Occipital lobe (tissue), 2 donors: ENCODE results near the gene CPT1A. TPM values are rescaled to one million over a fixed set of nuclear protein-coding genes. Genes with fewer than 3 reads are reported as not detected.

ENCODE experiments used
- DNase-seq: peaks from one replicate; lab custom pipeline; 2025; lab: John Stamatoyannopoulos, UW
- total RNA-seq: library from RNA; depleted of rRNA; stranded (reverse); fragments of >200 nt; gene quantifications from one replicate; pipeline ENCODE4 v1.2.3, GENCODE V29; 2014

CPT1A gene
- total RNA-seq, 1 donor from 2014 or later, result 5.5 TPM

DNA sequence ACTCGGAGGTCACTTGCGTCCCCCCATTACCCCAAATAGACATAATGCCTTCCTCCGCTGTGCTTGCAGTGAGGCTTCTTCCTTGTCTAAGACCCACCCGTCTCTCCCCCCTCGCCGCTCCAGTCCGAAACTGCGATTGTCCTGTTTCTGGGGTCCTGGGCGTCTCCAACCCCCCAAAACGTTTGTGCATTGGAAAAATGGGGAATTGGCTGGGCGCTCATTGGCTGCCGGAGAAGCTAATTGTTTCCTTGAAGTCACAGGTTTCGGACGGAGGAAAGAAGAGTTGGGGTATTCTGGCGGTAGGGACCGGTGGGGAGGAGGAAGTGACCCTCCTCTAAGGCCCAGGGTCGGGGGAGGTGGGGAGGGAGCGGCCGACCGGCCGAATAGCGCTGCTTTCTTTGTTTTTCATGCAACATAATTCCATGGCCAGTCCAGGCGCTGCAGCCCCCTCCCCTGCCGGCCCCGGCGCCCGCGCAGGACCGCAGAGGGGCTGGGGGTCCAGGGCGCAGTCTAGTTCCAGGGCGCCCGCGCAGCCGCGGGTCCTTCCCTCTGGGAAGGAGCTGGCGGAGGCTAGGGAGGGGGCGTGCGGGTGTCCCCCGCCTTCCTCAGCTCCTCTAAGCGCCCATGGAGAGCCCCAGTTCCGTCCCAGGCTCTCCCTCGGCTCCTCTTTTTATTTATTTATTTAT, 12.7 kb upstream of the CPT1A start:
- no peak for DNase-seq

DNA sequence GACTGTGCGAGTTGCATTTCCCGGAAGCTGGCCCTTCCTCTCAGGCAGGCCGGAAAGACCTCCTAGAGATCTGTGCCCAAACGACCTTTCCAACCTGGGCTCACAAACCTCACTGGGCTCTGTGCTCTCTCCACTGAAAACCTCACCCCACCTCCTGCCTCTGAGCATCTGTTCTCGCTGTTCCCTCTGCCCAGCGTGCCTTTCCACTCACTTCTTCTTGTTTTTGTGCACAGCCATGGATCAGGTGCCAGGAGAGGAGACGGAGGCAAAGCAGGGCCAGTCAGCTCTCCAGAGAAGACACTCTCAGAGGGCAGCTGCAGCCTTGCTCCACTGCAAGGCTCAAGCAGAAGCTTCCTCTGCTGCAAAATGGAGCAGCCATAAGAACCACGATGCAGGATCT, 10.9 kb upstream of the CPT1A start:
- DNase-seq, result no peak

DNA sequence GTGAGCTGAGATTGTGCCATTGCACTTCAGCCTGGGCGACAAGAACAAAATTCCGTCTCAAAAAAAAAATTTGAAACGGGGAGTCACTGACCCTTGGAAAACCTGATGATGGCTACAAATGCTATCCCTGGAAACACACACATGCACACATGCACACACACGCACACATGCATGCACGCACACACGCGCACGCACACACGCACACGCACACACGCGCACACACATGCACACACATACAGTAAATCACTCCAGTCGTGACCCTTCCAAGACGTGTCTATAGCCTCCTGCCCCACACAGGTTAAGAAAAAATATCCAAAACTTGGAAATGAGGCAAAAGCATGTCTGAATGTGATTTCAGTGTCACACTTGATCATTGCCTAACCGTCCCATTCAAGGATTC, 6.7 kb upstream of the CPT1A start:
- DNase-seq, result no peak

DNA sequence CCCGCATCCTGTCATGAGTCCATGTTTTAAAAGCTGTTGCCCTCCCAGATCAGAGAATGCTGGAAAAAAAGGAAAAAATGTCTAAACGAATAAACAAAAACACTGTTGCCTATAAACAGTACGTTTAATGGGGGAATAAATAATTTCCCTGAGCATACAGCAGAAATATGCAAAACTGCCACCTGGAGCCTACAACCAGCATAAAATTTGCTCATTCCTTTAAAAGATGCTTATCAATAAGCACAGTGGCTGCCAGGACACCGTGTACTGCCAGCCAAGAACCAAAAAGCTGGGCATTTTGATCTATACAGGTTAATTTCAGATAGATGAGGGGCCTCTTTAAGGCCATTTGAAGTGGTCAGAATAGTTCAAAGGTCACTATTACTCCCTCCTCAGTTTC, 5.7 kb upstream of the CPT1A start:
- no peak for DNase-seq

DNA sequence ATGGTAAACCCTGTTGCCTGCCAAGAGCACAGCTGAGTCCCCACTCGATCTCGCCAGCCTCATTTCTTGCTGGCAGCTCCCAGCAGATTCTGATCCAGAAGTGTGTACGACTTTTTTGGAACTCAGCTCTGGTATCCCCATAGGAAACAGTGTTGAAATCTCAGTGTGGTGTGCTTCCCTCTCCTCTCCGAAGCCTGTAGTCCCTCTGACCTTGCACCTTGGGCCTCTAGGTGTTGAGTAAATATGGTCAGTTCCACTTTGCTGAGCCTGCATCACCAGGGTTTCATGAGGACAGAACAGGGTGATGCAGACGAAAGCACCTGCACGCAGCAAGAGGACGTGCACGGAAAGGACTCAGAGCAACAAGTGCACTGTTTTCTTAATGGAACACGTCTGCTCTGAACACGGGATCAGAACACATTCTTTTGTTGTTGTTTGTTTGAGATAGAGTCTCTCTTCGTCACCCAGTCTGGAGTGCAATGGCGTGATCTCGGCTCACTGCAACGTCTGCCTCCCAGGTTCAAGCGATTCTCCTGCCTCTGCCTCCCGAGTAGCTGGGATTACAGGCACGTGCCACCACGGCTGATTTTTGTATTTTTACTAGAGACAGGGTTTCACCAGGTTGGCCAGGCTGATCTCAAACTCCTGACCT, 3.8 kb upstream of the CPT1A start:
- DNase-seq, result no peak

DNA sequence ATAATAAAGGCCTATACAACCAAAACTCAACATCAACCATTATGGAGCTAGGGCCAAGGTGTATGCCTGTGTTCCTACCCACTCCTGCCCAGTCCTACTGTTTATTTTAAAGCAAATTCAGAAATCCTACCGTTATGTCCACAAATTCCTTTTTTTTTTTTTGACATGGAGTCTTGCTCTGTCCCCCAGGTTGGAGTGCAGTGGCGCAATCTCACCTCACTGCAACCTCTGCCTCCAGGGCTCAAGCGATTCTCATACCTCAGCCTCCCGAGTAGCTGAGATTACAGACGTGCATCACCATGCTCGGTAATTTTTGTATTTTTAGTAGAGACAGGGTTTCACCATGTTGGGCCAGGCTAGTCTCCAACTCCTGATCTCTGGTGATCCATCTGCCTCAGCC, 3.1 kb upstream of the CPT1A start:
- DNase-seq, result no peak

DNA sequence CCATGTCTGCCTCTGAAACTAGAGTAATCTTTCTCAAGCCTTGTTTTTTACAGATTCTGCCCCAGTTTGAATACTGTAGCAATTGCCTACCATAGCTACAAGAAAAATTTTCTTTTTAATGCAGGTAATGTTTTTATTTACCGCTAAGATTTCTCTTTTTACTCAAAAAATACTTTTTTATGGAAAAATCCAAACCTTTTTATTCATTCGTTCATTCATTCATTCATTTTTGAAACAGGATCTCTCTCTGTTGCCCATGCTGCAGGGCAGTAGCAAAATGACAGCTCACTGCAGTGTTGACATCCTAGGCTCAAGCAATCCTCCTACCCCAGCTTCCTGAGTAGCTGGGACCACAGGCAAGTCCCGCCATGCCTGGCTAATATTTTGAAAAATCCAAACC, 2.7 kb upstream of the CPT1A start:
- DNase-seq, result no peak

DNA sequence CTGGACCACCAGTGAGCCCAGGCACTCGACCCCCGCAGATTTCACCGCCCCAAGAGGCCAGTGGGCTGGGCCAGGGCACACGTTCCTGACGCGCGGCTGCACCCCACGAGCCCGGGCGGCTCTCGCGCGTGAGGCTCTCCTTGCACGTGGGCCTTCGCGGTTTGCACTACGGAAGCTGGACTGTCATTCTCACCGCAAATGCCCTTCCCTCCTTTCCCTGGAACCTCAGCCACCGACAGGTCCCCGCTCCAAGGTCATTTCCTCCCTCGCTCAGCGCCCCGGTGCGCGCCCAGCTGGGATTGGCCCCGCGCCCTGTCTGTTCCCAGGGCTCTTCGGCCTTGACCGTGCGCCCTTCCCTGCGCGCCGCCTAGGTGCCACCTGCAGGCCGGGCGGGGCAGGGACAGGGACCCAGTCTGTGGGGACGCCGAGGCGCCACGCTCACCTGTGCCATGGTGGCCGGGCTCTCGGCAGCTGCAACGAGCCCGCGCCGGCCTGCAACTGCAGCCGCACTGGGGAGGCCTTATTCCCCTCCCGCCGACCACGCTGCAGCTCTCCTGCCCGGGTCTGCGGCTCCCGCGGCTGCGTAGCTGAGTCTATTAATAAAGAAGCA, 2.1 kb upstream of the CPT1A start:
- DNase-seq, result no peak

DNA sequence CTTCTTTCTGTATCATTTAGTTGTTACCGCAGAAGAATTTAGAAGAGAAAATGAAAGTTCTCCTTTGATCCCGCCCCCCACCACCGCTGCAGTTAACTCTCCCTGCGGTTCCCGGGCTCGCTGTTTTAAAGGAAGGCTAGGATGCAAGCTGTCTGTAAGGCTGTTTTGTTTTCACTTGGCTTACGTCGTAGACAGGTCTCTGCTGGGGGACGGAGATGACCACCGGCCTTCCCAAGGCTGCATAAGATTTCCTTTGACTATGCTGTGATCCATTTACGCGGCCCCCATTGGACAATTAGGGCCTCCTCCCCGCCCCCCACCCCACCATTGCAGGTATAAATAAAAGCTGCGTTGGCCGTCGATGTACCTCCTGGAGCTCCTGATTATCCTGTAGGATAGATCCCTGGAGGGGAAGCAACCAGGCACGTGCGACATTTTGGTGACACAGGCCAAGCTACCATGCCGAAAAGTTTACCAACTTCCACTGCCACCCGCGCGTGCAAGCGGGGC, 1.4 kb upstream of the CPT1A start:
- DNase-seq, result no peak

DNA sequence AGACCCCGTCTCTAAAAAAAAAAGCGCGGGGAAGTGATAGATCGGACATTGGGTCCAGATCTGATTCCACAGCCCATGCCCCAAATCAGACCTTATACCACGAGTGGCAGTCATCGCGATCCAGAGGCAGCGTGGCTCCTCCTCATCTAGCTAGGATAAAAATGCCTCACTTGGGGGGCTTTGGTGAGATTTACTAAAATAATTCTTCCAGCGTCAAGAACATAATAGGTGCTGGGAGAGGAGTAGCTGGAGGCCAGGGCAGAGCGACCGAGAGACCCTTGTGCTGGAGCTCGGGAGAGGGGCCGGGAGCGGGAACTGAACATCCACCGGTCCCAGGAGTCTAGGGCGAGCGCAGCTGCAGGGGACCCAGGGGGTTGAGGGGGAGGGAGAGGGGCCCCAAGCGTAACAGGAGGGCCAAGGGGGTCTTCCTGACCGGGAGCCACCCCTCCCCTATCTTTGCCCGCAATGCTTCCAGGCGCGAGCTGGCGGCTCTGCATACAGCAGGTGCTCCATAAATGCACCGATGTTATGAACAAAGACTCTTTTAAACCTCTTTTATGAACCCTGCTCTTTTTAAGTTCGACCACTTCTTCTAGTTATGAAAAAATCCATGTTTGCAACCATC, 823 bp upstream of the CPT1A start:
- DNase-seq, result no peak

DNA sequence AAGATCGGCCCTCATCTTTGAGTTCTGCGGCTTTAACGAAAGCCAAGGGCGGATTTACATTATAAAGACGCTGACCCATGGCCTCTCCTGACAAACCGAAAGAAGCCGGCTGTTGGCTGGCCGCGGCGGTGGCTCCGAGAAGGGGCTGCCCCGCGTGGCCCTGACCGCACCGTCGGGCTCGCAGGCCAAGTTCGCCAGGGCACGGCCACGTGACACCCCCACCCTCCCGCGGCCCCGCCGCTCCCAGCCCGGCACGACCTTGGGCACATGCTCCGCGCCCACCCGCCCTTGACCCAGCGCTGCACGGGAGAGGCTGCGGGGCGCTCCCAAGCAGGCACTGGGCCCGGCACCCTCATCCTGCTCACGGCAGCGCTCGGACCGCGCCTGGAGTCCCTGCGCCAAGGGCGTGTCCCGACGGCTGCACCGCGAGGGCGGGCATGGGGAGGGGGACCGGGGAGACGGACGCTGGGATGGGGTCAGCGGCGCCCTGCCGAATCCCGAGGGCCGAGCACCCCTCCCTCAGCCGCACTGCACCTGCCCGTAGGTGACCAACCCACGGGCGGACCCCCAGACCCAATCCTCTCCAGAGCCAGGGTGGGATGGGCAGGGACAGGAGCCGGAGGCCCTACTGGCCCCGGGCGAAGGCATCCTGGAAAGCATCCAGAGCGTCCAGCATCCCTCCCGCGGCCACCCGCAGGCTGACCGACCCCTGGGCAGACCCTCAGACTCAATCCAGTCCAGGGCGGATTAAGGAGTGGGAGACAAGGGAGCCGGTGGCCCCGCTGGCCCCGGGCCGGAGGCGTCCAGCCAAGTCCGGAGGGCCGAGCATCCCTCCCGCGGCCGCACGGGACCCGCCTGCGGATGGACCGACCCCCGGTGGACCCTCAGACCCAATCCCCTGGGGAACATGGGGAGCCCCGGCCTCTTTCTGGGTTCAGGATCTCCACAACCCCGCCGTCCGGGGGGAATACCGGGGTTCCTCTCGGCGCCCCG, 759 bp downstream of the CPT1A start:
- DNase-seq, result no peak

DNA sequence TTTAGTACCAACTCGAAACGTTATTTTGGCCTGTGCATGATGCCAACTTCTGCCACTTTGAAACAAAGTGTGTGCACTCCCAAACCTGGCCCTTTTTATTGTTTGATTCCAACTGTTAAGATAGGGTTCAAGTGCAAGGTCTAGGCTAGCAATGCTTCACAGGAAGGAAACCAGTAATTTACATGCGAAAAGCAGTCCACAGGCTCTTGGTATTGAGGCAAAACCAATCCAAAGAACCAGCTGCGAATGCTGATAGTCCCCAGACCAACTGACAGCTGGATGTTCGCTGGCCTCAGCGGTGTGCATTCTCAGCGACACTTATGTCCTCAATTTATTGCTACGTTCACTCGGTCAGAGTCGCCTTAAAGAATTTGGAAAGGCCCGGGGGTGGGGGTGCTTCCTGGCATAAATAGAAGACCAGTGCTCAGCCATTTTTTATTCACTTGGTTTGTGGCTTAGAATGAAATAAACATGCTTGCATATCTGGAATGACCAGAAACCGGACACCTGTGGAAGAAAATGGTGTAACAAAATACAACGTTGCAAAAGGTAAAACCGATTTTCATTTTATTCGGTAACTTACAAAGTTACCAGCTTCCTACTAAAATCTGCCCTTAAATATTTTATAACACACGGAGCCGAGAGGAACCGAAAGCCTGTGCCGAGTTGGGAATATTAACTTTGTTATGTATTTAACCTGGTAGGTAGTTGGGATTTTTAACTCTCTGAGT, 1.6 kb downstream of the CPT1A start:
- no peak for DNase-seq

DNA sequence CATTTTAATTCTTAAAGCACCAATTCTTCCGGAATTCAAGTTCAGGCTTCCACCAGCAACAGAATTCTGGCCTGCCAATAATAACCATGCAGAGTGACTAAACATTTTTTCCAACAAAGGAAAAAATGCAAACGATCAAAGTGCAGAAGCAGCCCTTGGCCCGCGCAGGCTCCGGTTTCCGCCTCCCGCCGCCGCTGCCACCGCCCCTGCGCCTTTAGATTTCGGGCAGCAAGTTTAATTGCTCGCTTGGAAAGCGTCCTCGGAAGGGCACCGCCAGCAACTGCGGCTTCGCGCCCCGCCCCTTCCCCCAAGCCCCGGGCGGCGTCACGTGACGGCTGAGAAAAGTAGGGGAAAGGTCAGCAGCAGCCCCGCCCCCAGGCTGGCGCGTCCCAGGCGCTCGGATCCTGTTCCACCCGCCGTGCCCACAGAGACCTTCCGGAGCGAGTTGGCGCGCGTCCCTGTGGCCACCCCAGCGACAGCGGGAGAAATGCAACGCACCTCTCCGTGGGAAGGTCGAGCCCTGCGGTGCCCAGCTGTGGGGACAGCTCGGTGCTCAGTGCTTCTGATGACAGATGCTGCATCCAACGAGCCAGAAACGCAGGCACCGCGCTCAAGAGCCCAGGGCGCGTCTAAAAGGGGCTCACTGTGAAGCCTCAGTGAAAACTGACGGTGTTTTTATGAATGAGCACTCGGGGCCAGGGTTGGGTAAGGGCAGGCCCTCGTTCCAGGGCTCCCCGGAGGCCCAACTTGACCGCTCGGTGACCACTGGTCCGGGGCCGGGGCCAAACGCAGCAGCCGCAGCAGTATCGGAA, 2.5 kb downstream of the CPT1A start:
- DNase-seq, result peak; percentile 78

DNA sequence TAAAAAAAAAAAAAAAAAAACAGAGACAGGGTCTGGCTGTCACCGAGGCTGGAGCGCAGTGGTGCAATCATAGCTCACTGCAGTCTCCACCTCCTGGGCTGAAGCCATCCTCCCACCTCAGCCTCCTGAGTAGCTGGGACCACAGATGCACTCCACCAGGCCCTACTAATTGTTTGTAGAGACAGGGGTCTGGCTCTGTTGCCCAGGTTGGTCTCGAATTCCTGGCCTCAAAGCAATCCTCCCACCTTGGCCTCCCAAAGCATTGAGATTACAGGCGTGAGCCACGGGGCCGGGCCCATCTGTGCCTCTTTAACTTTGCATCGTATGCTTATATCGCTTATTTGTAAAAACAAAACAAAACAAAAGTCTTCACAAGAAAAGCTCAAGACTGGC, 3.1 kb downstream of the CPT1A start:
- no peak for DNase-seq

DNA sequence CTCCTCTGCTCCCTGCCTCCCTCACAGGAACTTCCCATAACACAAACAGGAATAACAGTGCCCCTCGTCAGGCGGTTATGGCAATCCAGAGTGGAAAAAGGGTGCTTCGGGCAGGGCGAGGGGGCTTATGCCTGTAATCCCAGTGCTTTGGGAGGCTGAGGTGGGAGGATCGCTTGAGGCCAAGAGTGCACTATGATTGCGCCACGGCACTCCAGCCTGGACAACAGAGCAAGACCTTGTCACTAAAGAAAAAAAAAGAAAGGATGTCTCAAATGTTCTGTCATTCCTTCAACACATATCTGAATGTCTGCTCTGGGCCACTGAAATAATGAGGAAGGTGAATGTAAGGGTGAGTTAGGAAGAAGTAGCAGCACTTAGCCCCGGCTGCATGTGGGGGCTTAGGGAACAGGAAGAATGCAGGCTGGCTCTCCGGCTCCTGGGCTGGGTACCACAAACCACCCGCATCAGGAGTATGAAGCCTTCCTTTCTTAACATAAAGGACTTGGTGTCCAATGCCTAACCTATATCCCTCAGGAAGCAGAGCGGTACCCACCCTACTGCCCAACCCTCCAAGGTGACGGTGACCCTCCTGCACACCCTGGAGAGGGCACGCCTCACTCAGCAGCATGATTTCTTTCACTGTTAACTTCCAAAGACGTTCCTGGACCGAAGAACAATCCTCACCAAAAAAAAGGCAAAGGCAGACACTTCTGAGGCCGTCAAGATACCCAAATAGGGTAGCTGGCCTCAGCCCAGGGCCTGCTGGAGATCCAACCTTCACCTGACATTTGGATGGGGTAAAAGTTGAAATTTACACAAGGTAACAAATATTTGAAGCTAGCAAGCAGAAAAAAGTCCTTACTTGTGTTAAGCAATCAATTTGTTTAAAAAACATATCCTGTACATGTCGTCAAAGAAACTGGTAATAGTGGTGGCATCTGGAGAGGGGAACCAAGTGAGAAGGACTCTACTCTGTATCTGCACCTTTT, 3.8 kb downstream of the CPT1A start:
- no peak for DNase-seq

DNA sequence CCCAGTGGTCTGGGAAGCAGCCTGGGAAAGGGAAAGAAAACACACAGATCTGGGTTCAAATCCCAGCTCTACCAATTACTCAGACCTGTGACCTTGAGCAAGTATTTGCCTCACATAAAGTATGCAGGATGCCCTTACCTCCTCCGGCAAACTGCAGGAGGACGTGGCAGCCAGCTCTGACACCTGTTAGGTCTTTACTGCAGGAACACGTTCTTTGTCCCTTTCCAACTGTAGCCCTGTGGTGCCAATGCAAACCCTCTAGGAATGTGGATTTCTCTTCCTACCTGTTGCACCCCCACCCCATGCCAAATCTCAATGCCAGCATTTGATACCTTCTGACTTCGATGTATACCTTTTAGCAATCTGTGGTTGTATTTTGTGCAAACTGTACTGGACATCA, 6.0 kb downstream of the CPT1A start:
- no peak for DNase-seq

DNA sequence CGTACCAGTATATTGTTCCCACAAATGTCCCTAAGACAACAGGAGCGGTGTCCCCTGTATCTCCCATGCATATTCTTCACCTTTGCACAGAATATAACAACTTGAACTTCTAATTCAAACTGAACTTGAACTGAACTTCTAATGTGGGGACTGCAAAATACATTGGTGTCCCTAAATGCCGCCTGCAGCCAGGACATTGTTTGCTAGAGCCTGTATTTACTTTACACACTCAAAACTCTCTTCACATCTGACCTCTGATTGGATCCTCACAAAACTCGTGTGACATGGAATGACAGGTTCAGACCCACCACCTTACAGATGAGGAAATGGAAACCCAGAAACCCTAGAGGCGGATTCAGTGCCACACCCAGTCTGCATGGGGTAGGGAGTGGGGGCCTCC, 6.4 kb downstream of the CPT1A start:
- no peak for DNase-seq

DNA sequence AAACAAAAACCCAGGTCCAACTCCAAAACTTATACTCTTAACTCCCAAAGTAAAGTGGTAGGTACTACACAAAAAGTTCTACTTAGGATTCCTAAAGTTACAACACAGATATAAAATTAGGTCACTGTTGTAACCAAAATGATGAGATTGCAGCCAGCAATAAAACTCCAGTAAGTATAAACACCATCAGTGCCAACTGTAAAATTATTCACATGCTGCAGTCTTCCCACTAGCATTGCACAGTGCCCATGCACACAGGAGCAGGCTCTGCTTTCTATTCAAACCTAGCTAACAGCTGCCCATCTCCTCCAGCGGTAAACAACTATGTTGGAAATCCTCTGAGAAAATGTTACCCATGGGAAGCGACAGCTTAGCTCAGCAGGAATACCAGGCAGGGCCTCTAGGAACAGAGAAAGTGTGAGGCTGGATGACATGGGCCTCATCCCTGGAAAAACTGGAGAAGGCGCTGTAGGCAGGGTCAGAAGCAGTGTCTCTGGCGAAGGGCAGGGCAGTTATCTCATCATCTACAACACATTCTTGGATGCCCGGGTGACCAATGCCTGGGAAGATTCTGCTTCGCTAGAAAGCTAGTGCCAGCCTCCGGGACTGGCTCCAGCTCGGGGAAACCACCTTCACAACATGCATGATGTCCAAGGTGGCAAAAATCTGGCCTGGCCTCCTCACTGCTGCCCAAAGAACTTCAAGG, 9.1 kb downstream of the CPT1A start:
- no peak for DNase-seq
